B cell (primary cell): ENCODE data around the gene TAS1R2. TPM values are rescaled to one million over a fixed set of nuclear protein-coding genes. Genes with fewer than 3 reads are reported as not detected.

Source experiments
- ATAC-seq: fragments of 200-7000 bp; cut with Tn5 transposase; one replicate; pipeline ENCODE4 v1.10.0; 2021; ENCODE audit warnings: low read depth, mild to moderate bottlenecking, moderate number of reproducible peaks, moderate library complexity
- CTCF ChIA-PET: fragments of 350-600 bp; sonication (Branson Sonifier 250); formaldehyde crosslinking; loops from one replicate; lab custom pipeline; 2021; ENCODE audit warnings: antibody characterized with exemption, inconsistent platforms; lab: Charles Lee
- POLR2A ChIA-PET: fragments of 350-600 bp; sonication (Branson Sonifier 250); formaldehyde crosslinking; loops from one replicate; lab custom pipeline; 2021; ENCODE audit warnings: antibody characterized with exemption; lab: Charles Lee
- DNase-seq: peaks from one replicate; pipeline ENCODE4 v3.0.0; 2013
- H2AFZ ChIP-seq: 2 replicates; pipeline ENCODE4 v1.6.1; 2012; ENCODE audit warnings: mild to moderate bottlenecking, low read depth, low read length; ENCODE audit not compliant: insufficient read depth, poor library complexity, severe bottlenecking
- H3K27ac ChIP-seq, 2 donors: 1 replicate in 1 of 2; 2 replicates in 1 of 2; pipeline ENCODE4 v1.5.1; 2012 to 2013; ENCODE audit warnings: low read length in 2 of 2, mild to moderate bottlenecking in 2 of 2, moderate library complexity in 1 of 2
- H3K27me3 ChIP-seq, 4 experiments: fragments of 200-600 bp in 1 of 4; sonication (generic) in 1 of 4; replicated peaks in 1 of 4; 1 replicate in 2 of 4; 2 replicates in 2 of 4; pipeline versions ENCODE4 v1.6.1 to v1.7.0; 2013 to 2016; ENCODE audit warnings: low read length in 3 of 4, mild to moderate bottlenecking in 2 of 4, mixed read lengths in 1 of 4, moderate library complexity in 1 of 4; ENCODE audit not compliant: insufficient read depth in 4 of 4, control insufficient read depth in 3 of 4; ENCODE audit errors: control extremely low read depth in 1 of 4
- H3K36me3 ChIP-seq, 2 experiments: replicated peaks in 1 of 2; 1 replicate in 1 of 2; 2 replicates in 1 of 2; pipeline versions ENCODE4 v1.6.1 to v1.7.1; 2013; ENCODE audit warnings: low read length in 1 of 2; ENCODE audit not compliant: insufficient read depth in 2 of 2, control insufficient read depth in 1 of 2; ENCODE audit errors: control extremely low read depth in 1 of 2, extremely low read depth in 1 of 2
- H3K4me1 ChIP-seq, 2 donors: fragments of 200-600 bp in 1 of 2; sonication (generic) in 1 of 2; 1 replicate in 1 of 2; 2 replicates in 1 of 2; pipeline versions ENCODE4 v1.5.1 to v1.6.1; 2013 to 2017; ENCODE audit warnings: low read length in 2 of 2; ENCODE audit not compliant: control insufficient read depth in 2 of 2, insufficient read depth in 2 of 2
- H3K4me2 ChIP-seq: replicated peaks from 2 replicates; pipeline ENCODE3; 2012; ENCODE audit warnings: mild to moderate bottlenecking, low read depth, low read length; ENCODE audit not compliant: poor library complexity, severe bottlenecking
- H3K4me3 ChIP-seq, 5 experiments: fragments of 200-600 bp in 1 of 5; sonication (generic) in 1 of 5; 1 replicate in 3 of 5; 2 replicates in 2 of 5; pipeline versions ENCODE4 v1.5.1 to v1.7.0; 2011 to 2016; ENCODE audit warnings: low read length in 4 of 5, mild to moderate bottlenecking in 4 of 5, low read depth in 2 of 5, control low read depth in 1 of 5, moderate library complexity in 1 of 5; ENCODE audit not compliant: insufficient read depth in 1 of 5; ENCODE audit errors: control extremely low read depth in 1 of 5, extremely low read depth in 1 of 5
- H3K79me2 ChIP-seq: fragments of 200-600 bp; sonication (generic); one replicate; pipeline ENCODE4 v1.6.0; 2016; ENCODE audit warnings: low read length; ENCODE audit not compliant: control insufficient read depth, insufficient read depth
- H3K9ac ChIP-seq: fragments of 200-600 bp; sonication (generic); 2 replicates; pipeline ENCODE4 v1.6.1; 2017; ENCODE audit warnings: mild to moderate bottlenecking, low read length, moderate library complexity
- H3K9me3 ChIP-seq, 3 donors: one replicate each; pipeline versions ENCODE4 v1.6.1 to v1.7.1; 2013; ENCODE audit warnings: low read length in 2 of 3; ENCODE audit not compliant: control insufficient read depth in 2 of 3, insufficient read depth in 1 of 3; ENCODE audit errors: control extremely low read depth in 1 of 3
- H4K20me1 ChIP-seq: 2 replicates; pipeline ENCODE4 v1.6.0; 2012; ENCODE audit warnings: mild to moderate bottlenecking, low read length; ENCODE audit not compliant: insufficient read depth, control insufficient read depth, poor library complexity, severe bottlenecking
- H3K27ac Mint-ChIP-seq: one replicate; pipeline ENCODE4 v1.8.0; 2021; ENCODE audit warnings: mixed read lengths
- H3K27me3 Mint-ChIP-seq: one replicate; pipeline ENCODE4 v1.8.0; 2021; ENCODE audit warnings: mixed read lengths
- H3K4me1 Mint-ChIP-seq: one replicate; pipeline ENCODE4 v1.8.0; 2021; ENCODE audit warnings: mixed read lengths
- H3K4me3 Mint-ChIP-seq: one replicate; pipeline ENCODE4 v1.8.0; 2021; ENCODE audit warnings: mixed read lengths
- H3K9me3 Mint-ChIP-seq: one replicate; pipeline ENCODE4 v1.8.0; 2022; ENCODE audit warnings: mixed read lengths; ENCODE audit not compliant: insufficient read depth
- EZH2 ChIP-seq: IDR thresholded peaks from 2 replicates; pipeline ENCODE4 v1.6.1; 2012; ENCODE audit warnings: borderline replicate concordance, low read depth, mild to moderate bottlenecking, moderate library complexity, low read length; ENCODE audit not compliant: insufficient read depth, poor library complexity, severe bottlenecking
- WGBS: methylation state at CpG from one replicate; pipeline ENCODE4 v1.1.5; 2013; ENCODE audit warnings: missing lambda C conversion rate; ENCODE audit not compliant: insufficient coverage; 5-methylcytosine and 5-hydroxymethylcytosine counted together
- intact Hi-C: fragments of 100-400 bp; cut with micrococcal nuclease; formaldehyde crosslinking; loops from one replicate; pipeline ENCODE4 v1.10.0; 2022
- polyA plus RNA-seq: library from polyadenylated mRNA; depleted of rRNA; stranded (reverse); fragments of >200 nt; gene quantifications from 2 replicates; pipeline ENCODE4 v1.2.3, GENCODE V29; 2012
- total RNA-seq, 2 donors: library from RNA; stranded (reverse); fragments of 120-200 nt in 1 of 2; gene quantifications; 1 replicate in 1 of 2; 2 replicates in 1 of 2; pipeline versions ENCODE4 v1.2.3 to v1.2.4, GENCODE V29; 2013 to 2022
- TF ChIP-seq, protein P1 (sequence below): fragments of 200-600 bp; IDR thresholded peaks from one replicate; pipeline ENCODE4 v1.8.0; 2022; ENCODE audit warnings: antibody characterized with exemption, mild to moderate bottlenecking

TAS1R2 gene
- total and polyA plus RNA-seq, 2 donors (not counting 1 experiment from before 2014, with no cell fraction given): not detected

DNA sequence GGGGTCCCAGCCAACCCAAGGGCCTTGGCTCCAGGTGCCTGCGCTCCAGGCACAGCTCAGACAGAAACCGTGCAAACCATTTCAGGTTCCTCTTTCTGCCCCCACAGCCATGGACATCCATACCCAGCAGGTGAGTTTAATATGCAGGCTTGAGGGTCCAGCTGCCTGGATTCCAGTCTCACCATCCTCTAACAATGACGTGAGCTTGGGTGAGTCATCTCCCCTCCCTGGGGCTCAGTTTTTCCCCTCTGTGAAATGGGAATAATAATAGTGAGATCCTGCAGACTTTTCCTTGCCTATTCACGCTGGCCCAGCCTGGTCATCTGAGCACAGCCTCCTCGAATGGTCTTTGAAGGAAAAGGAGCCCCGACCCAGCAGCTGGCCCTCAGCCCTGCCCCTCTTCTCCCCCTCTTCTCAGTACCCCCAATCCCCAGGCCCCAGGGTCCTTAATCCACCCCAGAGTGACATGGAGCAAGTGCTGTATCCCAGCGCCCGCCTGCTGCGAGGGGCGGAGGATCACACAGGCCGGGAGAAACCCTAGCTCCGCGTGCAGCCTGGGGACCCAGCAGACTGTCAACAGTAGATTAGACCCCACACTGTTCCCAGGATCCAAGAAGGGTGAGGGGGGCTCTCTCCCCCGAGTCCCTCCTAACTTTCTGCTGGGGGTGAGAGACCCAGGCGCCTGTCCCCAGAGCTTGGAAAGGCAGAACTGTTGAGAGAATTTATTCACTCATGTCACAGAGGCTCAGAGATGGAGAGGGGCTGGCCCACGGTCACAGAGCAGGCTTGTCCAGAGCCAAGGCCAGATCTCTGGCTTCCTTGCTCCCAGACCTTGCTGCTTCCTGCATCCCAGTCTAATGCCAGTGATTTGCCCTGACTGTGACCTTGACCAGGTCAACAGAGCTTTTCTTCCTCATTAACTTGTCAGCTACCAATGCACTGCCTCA, 49.2 kb downstream of the TAS1R2 start:
- TF ChIP-seq, protein P1, sequence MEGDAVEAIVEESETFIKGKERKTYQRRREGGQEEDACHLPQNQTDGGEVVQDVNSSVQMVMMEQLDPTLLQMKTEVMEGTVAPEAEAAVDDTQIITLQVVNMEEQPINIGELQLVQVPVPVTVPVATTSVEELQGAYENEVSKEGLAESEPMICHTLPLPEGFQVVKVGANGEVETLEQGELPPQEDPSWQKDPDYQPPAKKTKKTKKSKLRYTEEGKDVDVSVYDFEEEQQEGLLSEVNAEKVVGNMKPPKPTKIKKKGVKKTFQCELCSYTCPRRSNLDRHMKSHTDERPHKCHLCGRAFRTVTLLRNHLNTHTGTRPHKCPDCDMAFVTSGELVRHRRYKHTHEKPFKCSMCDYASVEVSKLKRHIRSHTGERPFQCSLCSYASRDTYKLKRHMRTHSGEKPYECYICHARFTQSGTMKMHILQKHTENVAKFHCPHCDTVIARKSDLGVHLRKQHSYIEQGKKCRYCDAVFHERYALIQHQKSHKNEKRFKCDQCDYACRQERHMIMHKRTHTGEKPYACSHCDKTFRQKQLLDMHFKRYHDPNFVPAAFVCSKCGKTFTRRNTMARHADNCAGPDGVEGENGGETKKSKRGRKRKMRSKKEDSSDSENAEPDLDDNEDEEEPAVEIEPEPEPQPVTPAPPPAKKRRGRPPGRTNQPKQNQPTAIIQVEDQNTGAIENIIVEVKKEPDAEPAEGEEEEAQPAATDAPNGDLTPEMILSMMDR: no peak
- no peak for TF ChIP-seq EZH2
- Histone ChIP-seq H3K79me2 (no peaks in the 10 kb centered on the region), H3K4me2 (no peak overlapping the region), H3K27me3 (peaks cover 0 to 5% (median 0%) of the 10 kb centered on the region in 4 experiments), H3K27ac (no peak overlapping the region), H2AFZ (no peak overlapping the region), H3K36me3 (no peaks in the 10 kb centered on the region), H4K20me1 (no peaks in the 10 kb centered on the region), H3K4me1 (no peaks in the 10 kb centered on the region), H3K9me3 (no peaks in the 10 kb centered on the region), H3K4me3 (no peak overlapping the region), H3K9ac (no peak overlapping the region)
- H3K27me3 Mint-ChIP-seq: peaks cover 37% of the 10 kb centered on the region
- no peaks in the 10 kb centered on the region for H3K4me1 Mint-ChIP-seq
- intact Hi-C loops: no loop called here
- no peak overlapping the region for H3K4me3 Mint-ChIP-seq
- H3K27ac Mint-ChIP-seq: no peak overlapping the region
- 79% methylated on average over 11 of the region's 16 CpGs for WGBS
- ATAC-seq (no peak), DNase-seq (no peak)
- ChIA-PET POLR2A (interaction anchor here (0.7 kb wide), 1 partner anchor 298 kb away, joined by 4 read pairs; no protein-coding TSS in a partner anchor), CTCF (no interaction called here)
- no peaks in the 10 kb centered on the region for H3K9me3 Mint-ChIP-seq

DNA sequence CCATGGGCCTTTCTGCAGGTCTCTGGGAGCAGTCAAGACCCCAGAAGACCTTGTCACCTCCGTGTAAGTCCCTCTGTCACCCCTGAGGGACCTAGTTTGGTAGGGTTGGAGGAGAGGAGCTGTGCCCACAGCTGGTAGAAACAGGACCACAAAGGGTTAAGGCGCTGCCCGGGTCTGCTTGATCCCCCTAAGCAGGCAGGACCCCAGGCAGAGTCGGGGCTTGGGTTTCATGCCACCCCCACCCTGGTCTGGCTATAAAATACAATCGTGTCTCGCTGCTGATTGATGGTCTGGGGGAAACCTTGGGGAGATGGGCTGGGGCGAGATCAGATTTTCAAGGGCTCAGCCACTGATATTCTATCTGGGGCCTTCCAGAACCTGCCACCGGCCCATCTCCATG, 50.9 kb downstream of the TAS1R2 start:
- POLR2A ChIA-PET: no interaction called here
- ATAC-seq: no peak
- Histone ChIP-seq H3K4me2 (no peak overlapping the region), H3K4me1 (no peaks in the 10 kb centered on the region), H3K27ac (no peak overlapping the region), H4K20me1 (no peaks in the 10 kb centered on the region), H2AFZ (no peak overlapping the region), H3K9me3 (no peaks in the 10 kb centered on the region), H3K79me2 (no peaks in the 10 kb centered on the region), H3K9ac (no peak overlapping the region), H3K36me3 (no peaks in the 10 kb centered on the region), H3K27me3 (peaks cover 0 to 5% (median 0%) of the 10 kb centered on the region in 4 experiments), H3K4me3 (no peak overlapping the region)
- no peak for TF ChIP-seq EZH2
- TF ChIP-seq, protein P1: no peak
- WGBS: 69% methylated on average over 8 of the region's 8 CpGs
- DNase-seq: no peak
- Mint-ChIP-seq H3K4me3 (no peak overlapping the region), H3K4me1 (no peaks in the 10 kb centered on the region), H3K9me3 (no peaks in the 10 kb centered on the region), H3K27ac (no peak overlapping the region), H3K27me3 (peaks cover 39% of the 10 kb centered on the region)
- CTCF ChIA-PET: no interaction called here
- intact Hi-C loops: no loop called here
